GM21447 (cell line): ENCODE measurements around the gene CBFA2T3.

ENCODE experiments used
- ATAC-seq: cut with Tn5 transposase; IDR thresholded peaks from one replicate; pipeline ENCODE4 v1.9.1; 2021; ENCODE audit not compliant: unreplicated experiment

CBFA2T3 gene

GRCh38 chr16:88842308-88842756 lies 134.7 kb downstream of the CBFA2T3 start:
- no peak for ATAC-seq

- no peak for ATAC-seq
Observed at GRCh38 chr16:88841521-88842307, 135.3 kb downstream of the CBFA2T3 start.

GRCh38 chr16:88840600-88841215 lies 136.3 kb downstream of the CBFA2T3 start:
- no peak for ATAC-seq

GRCh38 chr16:88839745-88840599 lies 137.0 kb downstream of the CBFA2T3 start:
- no peak for ATAC-seq

- ATAC-seq: no peak
Observed at GRCh38 chr16:88839026-88839529, 137.9 kb downstream of the CBFA2T3 start.

GRCh38 chr16:88838566-88838965 lies 138.4 kb downstream of the CBFA2T3 start:
- ATAC-seq: no peak

GRCh38 chr16:88837806-88838205 lies 139.2 kb downstream of the CBFA2T3 start:
- ATAC-seq: no peak

- no peak for ATAC-seq
Observed at GRCh38 chr16:88836791-88837190, 140.2 kb downstream of the CBFA2T3 start.

GRCh38 chr16:88835818-88836217 lies 141.2 kb downstream of the CBFA2T3 start:
- no peak for ATAC-seq

GRCh38 chr16:88835383-88835782 lies 141.6 kb downstream of the CBFA2T3 start:
- ATAC-seq: no peak

GRCh38 chr16:88834670-88835069 lies 142.3 kb downstream of the CBFA2T3 start:
- ATAC-seq: no peak

- no peak for ATAC-seq
Observed at GRCh38 chr16:88833086-88833485, 143.9 kb downstream of the CBFA2T3 start.

GRCh38 chr16:88831838-88832237 lies 145.2 kb downstream of the CBFA2T3 start:
- no peak for ATAC-seq

GRCh38 chr16:88830783-88831182 lies 146.2 kb downstream of the CBFA2T3 start:
- no peak for ATAC-seq

- no peak for ATAC-seq
Observed at GRCh38 chr16:88830258-88830657, 146.7 kb downstream of the CBFA2T3 start.

- ATAC-seq: no peak
Observed at GRCh38 chr16:88828711-88829110, 148.3 kb downstream of the CBFA2T3 start.

- ATAC-seq: no peak
Observed at GRCh38 chr16:88827727-88828126, 149.3 kb downstream of the CBFA2T3 start.

- ATAC-seq: no peak
Observed at GRCh38 chr16:88826070-88826840, 150.8 kb downstream of the CBFA2T3 start.

- ATAC-seq: no peak
Observed at GRCh38 chr16:88825146-88825545, 151.9 kb downstream of the CBFA2T3 start.
